HG03280 (cell line): ENCODE results near the gene BFSP1.

ENCODE experiments used
- ATAC-seq: cut with Tn5 transposase; IDR thresholded peaks from one replicate; pipeline ENCODE4 v1.9.1; 2021; ENCODE audit warnings: mild to moderate bottlenecking, moderate library complexity; ENCODE audit not compliant: unreplicated experiment

BFSP1 gene

DNA sequence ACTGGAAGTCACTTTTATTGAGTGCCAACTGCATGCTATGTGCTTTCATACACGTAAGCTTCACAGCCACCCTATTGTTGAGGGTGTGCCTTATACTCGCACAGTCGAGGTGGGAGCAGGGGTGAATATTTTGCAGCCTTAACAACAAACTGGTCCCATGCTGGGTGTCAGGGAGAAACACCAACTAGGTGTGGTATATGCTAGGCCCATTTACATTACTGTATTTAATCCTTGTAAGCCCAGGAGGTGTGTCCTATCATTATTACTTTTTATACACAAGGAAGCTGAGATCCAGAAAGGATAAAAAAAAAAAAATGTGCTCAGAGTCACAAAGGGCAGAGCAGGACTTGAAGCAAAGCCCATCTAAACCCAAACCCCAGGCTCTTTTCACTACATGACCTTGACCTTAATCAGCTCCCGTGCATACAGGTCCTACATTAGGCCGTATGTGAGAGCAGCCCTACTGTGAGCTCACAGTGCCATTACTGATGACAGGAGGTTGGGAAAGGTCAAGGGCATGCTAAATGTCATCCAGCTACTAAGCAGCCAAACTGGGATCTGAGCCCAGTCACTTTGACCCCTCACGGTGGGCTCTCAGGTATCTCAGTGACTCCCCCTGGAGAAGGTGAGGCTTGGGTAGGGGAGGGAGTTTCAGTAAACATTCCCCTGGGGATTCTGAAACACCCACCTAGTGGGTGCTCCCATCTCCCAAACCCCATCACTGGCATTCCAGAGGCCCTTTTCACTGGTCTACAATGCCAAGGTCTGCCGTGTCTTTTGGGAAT is 61.7 kb downstream of the BFSP1 start:
- no peak for ATAC-seq

GRCh38 chr20:17468073-17468840 is 62.9 kb downstream of the BFSP1 start:
- ATAC-seq, result no peak

- no peak for ATAC-seq
Observed at GRCh38 chr20:17467120-17467655, 64.0 kb downstream of the BFSP1 start.

- ATAC-seq, result no peak
Observed at GRCh38 chr20:17466641-17467040, 64.5 kb downstream of the BFSP1 start.

DNA sequence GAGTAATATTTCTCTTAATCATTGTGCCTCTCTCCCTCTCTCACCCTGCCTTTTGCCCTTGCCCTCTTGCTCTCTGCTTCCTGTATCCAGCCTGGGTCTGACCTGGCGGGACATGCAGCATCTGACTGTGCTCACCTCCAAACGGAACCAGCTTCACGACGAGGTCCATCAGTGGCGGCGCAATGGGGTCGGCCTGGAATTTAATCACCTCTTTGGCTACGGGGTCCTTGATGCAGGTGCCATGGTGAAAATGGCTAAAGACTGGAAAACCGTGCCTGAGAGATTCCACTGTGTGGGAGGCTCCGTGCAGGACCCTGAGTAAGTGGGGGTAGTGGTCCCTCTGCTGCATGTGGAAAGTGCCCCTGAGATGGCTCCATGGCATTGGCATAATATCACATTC is 65.9 kb downstream of the BFSP1 start:
- ATAC-seq, result no peak

- ATAC-seq, result no peak
Observed at GRCh38 chr20:17463711-17464110, 67.5 kb downstream of the BFSP1 start.

GRCh38 chr20:17461941-17462340 is 69.2 kb downstream of the BFSP1 start:
- ATAC-seq, result no peak

DNA sequence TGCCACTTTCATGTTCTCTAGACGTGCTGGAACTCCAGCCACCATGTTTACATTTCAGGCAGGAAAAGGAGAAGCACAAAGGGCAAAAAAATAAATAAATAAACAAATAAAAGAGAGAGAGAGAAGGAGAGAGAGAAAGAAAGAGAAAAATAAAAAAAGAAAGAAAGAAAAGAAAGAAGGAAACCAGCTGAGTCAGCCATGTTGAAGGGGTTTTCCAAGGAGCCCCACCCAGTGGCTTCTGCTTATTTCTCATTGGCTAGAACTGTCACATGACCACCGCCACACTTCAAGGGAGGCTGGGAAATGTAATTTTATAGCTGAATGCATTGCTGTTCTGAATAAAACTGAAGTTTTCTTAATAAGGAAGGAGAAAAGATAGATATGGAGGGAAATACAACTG is 71.1 kb downstream of the BFSP1 start:
- ATAC-seq, result no peak

GRCh38 chr20:17457588-17458190 is 73.5 kb downstream of the BFSP1 start:
- ATAC-seq, result no peak

GRCh38 chr20:17457079-17457478 is 74.1 kb downstream of the BFSP1 start:
- no peak for ATAC-seq

GRCh38 chr20:17456279-17456678 is 74.9 kb downstream of the BFSP1 start:
- no peak for ATAC-seq

DNA sequence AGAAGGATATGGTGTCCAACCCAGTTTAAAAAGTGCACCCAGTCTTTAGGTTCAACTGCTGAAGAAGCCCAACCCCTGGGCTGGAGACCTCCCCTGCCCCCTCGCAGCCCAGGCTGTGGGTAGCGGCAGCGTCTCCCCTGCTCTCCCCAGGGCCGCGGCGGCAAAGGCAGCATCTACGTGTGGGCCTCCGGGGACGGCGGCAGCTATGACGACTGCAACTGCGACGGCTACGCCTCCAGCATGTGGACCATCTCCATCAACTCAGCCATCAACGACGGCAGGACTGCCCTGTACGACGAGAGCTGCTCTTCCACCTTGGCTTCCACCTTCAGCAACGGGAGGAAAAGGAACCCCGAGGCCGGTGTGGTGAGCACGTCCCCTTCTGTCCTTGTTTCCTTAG is 77.6 kb downstream of the BFSP1 start:
- ATAC-seq, result no peak

- no peak for ATAC-seq
Observed at GRCh38 chr20:17452441-17452840, 78.7 kb downstream of the BFSP1 start.

DNA sequence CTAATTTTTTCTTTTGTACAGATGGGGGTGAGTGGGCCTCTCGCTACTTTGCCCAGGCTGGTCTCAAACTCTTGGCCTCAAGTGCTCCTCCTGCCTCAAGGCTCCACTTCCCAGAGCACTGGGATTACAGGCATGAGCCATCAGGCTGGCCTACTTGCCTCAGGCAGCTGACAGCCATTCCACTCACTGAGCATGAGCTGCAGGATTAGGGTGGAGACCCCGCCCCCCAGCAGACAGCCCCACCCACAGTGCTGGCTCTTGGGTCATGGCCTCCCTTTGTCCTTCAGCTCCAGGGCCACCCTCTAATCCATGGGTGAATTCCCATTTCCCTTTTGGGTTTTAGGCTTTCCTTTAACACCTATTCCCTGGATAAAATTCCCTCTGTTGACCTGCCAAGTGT is 82.1 kb downstream of the BFSP1 start:
- no peak for ATAC-seq

- no peak for ATAC-seq
Observed at GRCh38 chr20:17448071-17448470, 83.1 kb downstream of the BFSP1 start.

DNA sequence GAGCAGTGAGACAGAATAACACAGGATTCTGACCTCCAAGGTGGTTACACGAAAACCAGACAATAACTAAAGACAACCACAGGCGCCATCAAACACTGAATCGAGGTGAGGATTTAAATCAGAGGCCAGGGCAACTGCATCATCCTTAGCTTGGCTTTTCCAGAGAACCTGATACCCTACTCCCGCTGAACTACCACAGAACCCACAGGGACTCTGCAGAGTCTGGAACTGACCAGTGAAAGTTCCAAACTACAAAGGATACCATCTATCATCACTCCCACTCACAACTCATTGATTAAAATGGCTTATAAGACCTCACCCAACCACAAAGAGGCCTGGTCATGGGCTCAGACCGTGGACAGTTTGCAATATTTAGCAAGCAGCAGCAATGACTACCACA is 85.0 kb downstream of the BFSP1 start:
- ATAC-seq, result no peak

DNA sequence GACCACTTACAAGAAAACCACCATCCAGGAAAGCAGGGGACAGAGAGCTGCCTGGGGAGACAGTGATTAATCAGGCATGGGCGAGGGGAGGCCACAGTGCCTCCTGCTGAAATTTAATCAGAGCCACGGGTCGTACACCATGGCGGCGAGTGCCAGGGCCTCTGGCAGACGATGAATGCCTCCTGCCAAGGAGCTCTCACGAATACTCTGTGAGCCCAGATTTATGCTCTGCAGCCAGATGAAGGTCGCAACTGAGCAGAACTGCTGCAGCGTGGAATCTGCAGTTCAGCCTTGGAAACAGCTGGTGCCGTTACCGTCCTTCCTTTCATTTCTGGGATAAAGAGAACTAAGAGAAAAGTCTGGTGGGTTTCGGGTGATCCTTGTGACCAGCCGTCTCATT is 85.6 kb downstream of the BFSP1 start:
- no peak for ATAC-seq

DNA sequence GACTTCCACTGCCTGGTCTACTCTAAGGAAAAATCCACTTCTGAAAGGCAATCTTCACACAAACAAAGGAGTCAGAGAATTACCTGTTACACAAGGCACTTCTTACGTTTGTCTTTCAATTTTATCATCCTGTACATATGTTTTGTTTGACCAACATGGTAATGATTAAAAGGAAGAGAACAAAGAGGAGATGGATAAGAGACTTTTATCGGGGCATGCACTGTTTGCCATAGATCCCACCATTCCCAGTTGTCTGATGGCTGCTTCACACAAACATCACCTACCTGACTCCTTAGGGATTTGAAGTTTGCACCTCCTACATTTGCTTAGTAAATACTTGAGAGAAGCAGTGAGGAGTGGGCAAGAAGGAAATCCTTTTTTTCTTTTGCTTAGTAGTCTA is 87.1 kb downstream of the BFSP1 start:
- no peak for ATAC-seq
